Nephron progenitor cell (in vitro differentiated cells): ENCODE results near the gene IQCK.

Experiments
- DNase-seq: peaks from one replicate; pipeline ENCODE4 v3.0.0; 2021
- H3K27ac Mint-ChIP-seq: 2 replicates; pipeline ENCODE4 v1.8.0; 2021; ENCODE audit warnings: mild to moderate bottlenecking, moderate library complexity, mixed read lengths
- H3K27me3 Mint-ChIP-seq: 2 replicates; pipeline ENCODE4 v1.8.0; 2021; ENCODE audit warnings: mild to moderate bottlenecking, low read depth, mixed read lengths; ENCODE audit not compliant: poor library complexity
- H3K36me3 Mint-ChIP-seq: 2 replicates; pipeline ENCODE4 v1.8.0; 2021; ENCODE audit warnings: low read depth, mixed read lengths
- H3K4me1 Mint-ChIP-seq: 2 replicates; pipeline ENCODE4 v1.8.0; 2021; ENCODE audit warnings: mixed read lengths
- H3K4me3 Mint-ChIP-seq: 2 replicates; pipeline ENCODE4 v1.8.0; 2021; ENCODE audit warnings: mild to moderate bottlenecking, moderate library complexity, mixed read lengths
- H3K9me3 Mint-ChIP-seq: 2 replicates; pipeline ENCODE4 v1.8.0; 2021; ENCODE audit warnings: mild to moderate bottlenecking, moderate library complexity, mixed read lengths
- CTCF ChIP-seq: fragments of 200-600 bp; sonication (generic); IDR thresholded peaks from 2 replicates; pipeline ENCODE4 v1.5.0; 2021; ENCODE audit warnings: antibody characterized with exemption

IQCK gene

DNA sequence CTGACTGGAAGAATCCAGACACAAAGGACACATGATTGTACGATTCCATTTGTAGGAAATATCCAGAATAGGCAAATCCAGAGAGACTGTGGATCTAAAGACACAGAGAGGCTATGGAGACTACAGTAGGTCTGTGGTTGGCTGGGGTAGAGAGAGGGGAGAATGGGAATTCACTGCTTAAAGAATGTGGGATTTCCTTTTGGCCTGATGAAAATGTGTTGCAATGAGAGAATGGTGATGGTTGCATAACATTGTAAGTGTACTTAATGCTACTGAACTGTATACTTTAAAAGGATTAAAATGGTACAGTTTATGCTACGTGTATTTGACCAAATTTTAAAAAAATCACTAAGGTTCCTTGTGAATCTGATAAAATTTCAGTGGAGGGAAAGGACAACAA, 104.5 kb downstream of the IQCK start:
- H3K27ac Mint-ChIP-seq, result no peak overlapping the region

DNA sequence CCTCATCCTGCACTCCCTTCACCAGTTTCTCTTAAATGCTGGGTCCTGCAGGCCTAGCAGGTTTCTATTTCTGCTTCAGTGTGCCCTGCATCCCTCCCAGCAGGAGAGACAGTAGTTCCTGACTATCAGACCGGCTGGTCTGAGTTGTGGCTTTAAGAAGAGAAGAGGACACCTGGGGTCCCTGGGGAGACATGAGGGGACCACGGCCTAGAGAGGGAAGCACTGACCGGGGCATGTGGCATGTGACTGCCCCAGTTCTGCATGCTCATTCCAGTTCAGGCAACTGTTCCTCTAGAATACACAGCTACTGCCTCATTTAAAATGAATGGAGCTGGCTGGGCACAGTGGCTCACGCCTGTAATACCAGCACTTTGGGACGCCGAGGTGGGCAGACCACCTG, 105.3 kb downstream of the IQCK start:
- no peaks in the 10 kb centered on the region for H3K9me3 Mint-ChIP-seq
- H3K36me3 Mint-ChIP-seq, result peaks cover 17% of the 10 kb centered on the region
- DNase-seq, result no peak
- H3K4me3 Mint-ChIP-seq, result no peak overlapping the region
- H3K27me3 Mint-ChIP-seq, result no peaks in the 10 kb centered on the region
- no peak overlapping the region for H3K27ac Mint-ChIP-seq
- no peaks in the 10 kb centered on the region for H3K4me1 Mint-ChIP-seq
- no peak for TF ChIP-seq CTCF

More for the DNA sequence above, 104.5 kb downstream of the IQCK start:
- TF ChIP-seq CTCF, result no peak
- Mint-ChIP-seq H3K4me3 (no peak overlapping the region), H3K9me3 (no peaks in the 10 kb centered on the region), H3K27me3 (no peaks in the 10 kb centered on the region), H3K36me3 (peaks cover 16% of the 10 kb centered on the region), H3K4me1 (no peaks in the 10 kb centered on the region)
- DNase-seq, result no peak

GRCh38 chr16:19824216-19824615, 106.1 kb downstream of the IQCK start:
- H3K4me1 Mint-ChIP-seq, result no peaks in the 10 kb centered on the region
- no peaks in the 10 kb centered on the region for H3K27me3 Mint-ChIP-seq
- no peak for TF ChIP-seq CTCF
- H3K4me3 Mint-ChIP-seq, result no peak overlapping the region
- H3K36me3 Mint-ChIP-seq, result peaks cover 17% of the 10 kb centered on the region
- H3K9me3 Mint-ChIP-seq, result no peaks in the 10 kb centered on the region
- DNase-seq, result no peak
- H3K27ac Mint-ChIP-seq, result no peak overlapping the region

DNA sequence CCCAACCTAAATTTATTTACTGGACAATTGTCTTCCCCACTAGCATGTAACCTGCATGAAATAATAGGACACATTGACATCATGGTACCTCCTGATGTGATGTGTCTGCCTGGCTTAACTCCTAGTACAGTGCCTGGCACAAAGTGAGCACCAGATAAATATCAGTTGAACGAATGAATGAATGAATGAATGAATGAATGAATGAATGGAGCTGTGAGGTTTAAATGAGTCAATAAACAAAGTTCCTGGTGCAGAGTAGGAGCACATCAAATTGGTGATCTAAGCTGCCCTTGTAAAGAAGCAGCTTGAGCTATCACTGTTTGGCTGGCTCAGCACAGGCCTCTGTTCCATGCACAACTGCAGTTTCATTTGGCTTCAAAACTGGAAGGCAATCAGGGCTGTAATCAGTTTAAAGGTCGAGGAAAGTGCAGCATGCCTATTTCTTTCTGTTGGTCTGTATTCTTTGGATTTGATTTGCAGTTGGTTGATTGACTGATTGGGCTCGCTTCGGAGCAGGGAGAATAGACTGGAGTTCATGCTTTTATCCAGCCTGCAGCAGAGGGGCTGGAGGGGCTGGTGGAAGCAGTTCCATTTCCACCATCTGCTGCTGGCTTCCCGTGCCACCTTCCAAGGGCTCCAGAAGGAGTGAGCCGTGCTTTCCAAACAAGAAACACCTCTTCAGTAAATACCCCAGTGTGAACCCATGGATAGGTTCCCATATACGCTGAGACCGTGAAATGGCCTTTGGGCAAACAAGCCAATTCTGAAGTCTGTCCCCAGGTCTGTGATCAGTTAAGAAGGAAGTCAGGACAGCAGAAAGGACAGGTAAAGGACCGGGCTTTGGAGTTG, 112.0 kb downstream of the IQCK start:
- H3K27me3 Mint-ChIP-seq, result no peaks in the 10 kb centered on the region
- peak overlapping the region; percentile 62 for H3K27ac Mint-ChIP-seq
- peaks cover 12% of the 10 kb centered on the region for H3K36me3 Mint-ChIP-seq
- no peak for TF ChIP-seq CTCF
- no peak overlapping the region for H3K4me3 Mint-ChIP-seq
- no peaks in the 10 kb centered on the region for H3K9me3 Mint-ChIP-seq
- no peak for DNase-seq
- H3K4me1 Mint-ChIP-seq, result peaks cover 24% of the 10 kb centered on the region

- no peak for DNase-seq
- Mint-ChIP-seq H3K36me3 (peaks cover 12% of the 10 kb centered on the region), H3K27me3 (no peaks in the 10 kb centered on the region), H3K27ac (peak overlapping the region; percentile 71), H3K4me1 (peaks cover 24% of the 10 kb centered on the region), H3K9me3 (no peaks in the 10 kb centered on the region), H3K4me3 (no peak overlapping the region)
- no peak for TF ChIP-seq CTCF
Measured at GRCh38 chr16:19830902-19831560, 113.0 kb downstream of the IQCK start.
